HepG2 (cell line): Measurements from ENCODE around the gene HLCS.

Experiments used
- CBX2 ChIP-seq, 2 experiments: fragments of 200-600 bp in 1 of 2; sonication (generic); formaldehyde crosslinking in 1 of 2; IDR thresholded peaks; 2 replicates each; pipeline versions ENCODE4 v1.7.0 to v1.8.1; 2018 to 2022; ENCODE audit warnings: low read depth in 2 of 2, low read length in 1 of 2, mild to moderate bottlenecking in 1 of 2, missing genetic modification reagents in 1 of 2
- DBP ChIP-seq: sonication (generic); formaldehyde crosslinking; IDR thresholded peaks from 2 replicates; pipeline ENCODE4 v1.4.0; 2020; ENCODE audit warnings: missing genetic modification reagents; ENCODE audit errors: not compliant biosample characterization
- JUND ChIP-seq: sonication (generic); formaldehyde crosslinking; IDR thresholded peaks from 2 replicates; pipeline ENCODE4 v1.8.0; 2022; ENCODE audit warnings: mild to moderate bottlenecking, missing genetic modification reagents
- KDM6A ChIP-seq: IDR thresholded peaks from 2 replicates; pipeline ENCODE4 v1.6.1; 2016; ENCODE audit warnings: low read depth
- NFE2L1 ChIP-seq: sonication (generic); formaldehyde crosslinking; IDR thresholded peaks from 2 replicates; pipeline ENCODE4 v1.4.0; 2020; ENCODE audit warnings: missing genetic modification reagents, mild to moderate bottlenecking, borderline replicate concordance
- NPAS2 ChIP-seq: sonication (generic); formaldehyde crosslinking; IDR thresholded peaks from 2 replicates; pipeline ENCODE4 v1.8.0; 2022; ENCODE audit warnings: mild to moderate bottlenecking, missing genetic modification reagents, borderline replicate concordance
- PRDM15 ChIP-seq: sonication (generic); formaldehyde crosslinking; IDR thresholded peaks from 2 replicates; pipeline ENCODE4 v1.4.0; 2020; ENCODE audit warnings: missing genetic modification reagents
- SIN3A ChIP-seq: IDR thresholded peaks from 2 replicates; pipeline ENCODE4 v1.6.1; 2011; ENCODE audit warnings: low read depth, mild to moderate bottlenecking, control low read depth, low read length, borderline replicate concordance
- TAF1 ChIP-seq: sonication (generic); formaldehyde crosslinking; IDR thresholded peaks from 2 replicates; pipeline ENCODE4 v1.4.0; 2020; ENCODE audit warnings: missing genetic modification reagents
- ZNF232 ChIP-seq: sonication (generic); formaldehyde crosslinking; IDR thresholded peaks from 2 replicates; pipeline ENCODE4 v1.4.0; 2020; ENCODE audit warnings: missing genetic modification reagents, borderline replicate concordance
- ZNF280B ChIP-seq: sonication (generic); formaldehyde crosslinking; IDR thresholded peaks from 2 replicates; pipeline ENCODE4 v1.5.0; 2020; ENCODE audit warnings: missing genetic modification reagents, mild to moderate bottlenecking, borderline replicate concordance
- ZNF350 ChIP-seq: sonication (generic); formaldehyde crosslinking; IDR thresholded peaks from 2 replicates; pipeline ENCODE4 v1.4.0; 2020; ENCODE audit warnings: mild to moderate bottlenecking, low read depth, missing genetic modification reagents, borderline replicate concordance
- ZNF549 ChIP-seq: sonication (generic); formaldehyde crosslinking; IDR thresholded peaks from 2 replicates; pipeline ENCODE4 v1.5.0; 2020; ENCODE audit warnings: missing genetic modification reagents

DNA sequence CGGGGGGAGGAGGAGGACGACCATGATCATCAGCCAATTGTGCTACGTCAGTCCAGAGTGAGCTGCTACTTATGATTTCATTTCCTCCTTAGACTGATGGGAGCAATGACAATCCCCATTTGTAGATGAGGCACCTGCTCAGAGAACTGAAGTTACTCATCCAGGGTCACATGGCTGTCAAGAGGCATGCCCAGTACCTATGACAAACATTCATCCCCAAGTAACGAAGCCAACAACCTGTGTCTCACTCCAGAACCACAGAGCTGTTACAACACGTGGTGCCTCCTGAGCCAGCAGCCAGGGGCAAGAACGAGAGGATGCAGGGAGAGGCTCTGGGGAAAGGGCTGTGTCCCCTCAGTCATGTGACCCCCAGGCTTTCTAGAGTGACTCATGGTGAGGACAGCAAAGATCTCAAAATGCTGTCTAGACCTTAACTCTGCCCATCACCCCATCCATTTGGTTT lies 173.9 kb downstream of the HLCS start:
- TF ChIP-seq ZNF350 (CRISPR knock-in tag) (no peak), DBP (CRISPR knock-in tag) (no peak), CBX2 (IDR thresholded peaks at IDR 0.05; ENCODE audit: low read depth, low read length) (no peak), CBX2 (CRISPR knock-in tag; IDR thresholded peaks at IDR 0.05; ENCODE audit: low read depth) (no peak), SIN3A (no peak), KDM6A (no peak), PRDM15 (CRISPR knock-in tag) (no peak), ZNF280B (CRISPR knock-in tag) (no peak), TAF1 (CRISPR knock-in tag) (no peak), ZNF549 (CRISPR knock-in tag) (no peak), JUND (CRISPR knock-in tag) (no peak), ZNF232 (CRISPR knock-in tag) (no peak), NFE2L1 (CRISPR knock-in tag) (no peak), NPAS2 (CRISPR knock-in tag) (no peak)
